ENCODE measurements around the gene LAMB2. TPM values are rescaled to one million over a fixed set of nuclear protein-coding genes. Genes with fewer than 3 reads are reported as not detected.

The LAMB2 gene
- total RNA-seq, 1 experiment from 2014 or later, result 121 TPM

DNA sequence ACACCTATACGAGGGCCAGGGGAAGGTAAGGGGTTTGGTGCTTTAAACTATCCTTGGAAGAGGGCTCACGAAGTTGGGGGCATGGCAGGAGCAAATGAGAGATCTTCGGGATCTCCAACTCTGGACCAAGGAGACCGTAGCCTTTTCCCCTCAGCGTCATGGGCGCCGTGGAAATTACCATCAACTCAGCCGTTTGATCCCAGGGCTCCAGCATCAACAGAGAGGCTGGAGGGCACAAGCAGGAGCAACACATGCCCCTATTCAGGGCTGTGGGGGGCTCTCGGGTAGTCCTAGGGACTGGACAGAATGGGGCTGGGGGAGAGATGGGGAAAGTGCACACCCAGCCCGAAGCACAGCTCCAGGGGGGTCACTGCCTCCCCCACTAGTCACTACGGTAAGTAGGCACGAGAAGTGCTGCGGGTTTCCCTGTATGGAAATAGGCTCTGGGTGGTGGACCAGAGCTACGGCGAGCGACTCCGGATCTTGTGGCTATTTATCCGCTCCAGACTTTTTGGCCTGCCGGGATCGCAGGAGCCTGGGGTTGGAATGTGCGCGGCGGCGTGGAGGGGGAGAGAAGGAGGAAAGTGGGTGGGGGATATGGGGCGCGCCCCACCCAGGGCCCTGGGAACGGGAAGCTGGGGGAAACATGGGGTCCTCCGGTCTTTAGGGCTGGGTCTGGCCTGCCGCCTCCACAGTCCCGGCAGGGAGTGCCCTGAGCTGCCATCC is 539 bp upstream of the LAMB2 start:
- H3K4me1 Mint-ChIP-seq, result peaks cover 8 to 12% of the 10 kb centered on the region in 2 experiments; a peak in 3 of 4 replicates
- peak overlapping the region; percentile 72 for H3K18ac ChIP-seq (ENCODE audit: insufficient read length, low read depth, low read length)
- TF ChIP-seq, protein P1, sequence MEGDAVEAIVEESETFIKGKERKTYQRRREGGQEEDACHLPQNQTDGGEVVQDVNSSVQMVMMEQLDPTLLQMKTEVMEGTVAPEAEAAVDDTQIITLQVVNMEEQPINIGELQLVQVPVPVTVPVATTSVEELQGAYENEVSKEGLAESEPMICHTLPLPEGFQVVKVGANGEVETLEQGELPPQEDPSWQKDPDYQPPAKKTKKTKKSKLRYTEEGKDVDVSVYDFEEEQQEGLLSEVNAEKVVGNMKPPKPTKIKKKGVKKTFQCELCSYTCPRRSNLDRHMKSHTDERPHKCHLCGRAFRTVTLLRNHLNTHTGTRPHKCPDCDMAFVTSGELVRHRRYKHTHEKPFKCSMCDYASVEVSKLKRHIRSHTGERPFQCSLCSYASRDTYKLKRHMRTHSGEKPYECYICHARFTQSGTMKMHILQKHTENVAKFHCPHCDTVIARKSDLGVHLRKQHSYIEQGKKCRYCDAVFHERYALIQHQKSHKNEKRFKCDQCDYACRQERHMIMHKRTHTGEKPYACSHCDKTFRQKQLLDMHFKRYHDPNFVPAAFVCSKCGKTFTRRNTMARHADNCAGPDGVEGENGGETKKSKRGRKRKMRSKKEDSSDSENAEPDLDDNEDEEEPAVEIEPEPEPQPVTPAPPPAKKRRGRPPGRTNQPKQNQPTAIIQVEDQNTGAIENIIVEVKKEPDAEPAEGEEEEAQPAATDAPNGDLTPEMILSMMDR (conservative IDR thresholded peaks at IDR 0.05), result no peak
- no peak overlapping the region for H2BK5ac ChIP-seq (ENCODE audit: insufficient read length, low read length)
- H3K27ac Mint-ChIP-seq, result peak overlapping the region in 2 of 3 experiments; percentile 79 to 98; a peak in 5 of 7 replicates
- H3K14ac ChIP-seq (ENCODE audit: insufficient read depth, low read length), result peak overlapping the region; percentile 88
- no peak overlapping the region for H2BK120ac ChIP-seq (ENCODE audit: low read depth, low read length, poor library complexity, severe bottlenecking)
- H4K5ac ChIP-seq (ENCODE audit: insufficient read length, low read depth, low read length), result no peak overlapping the region
- no peak overlapping the region for H4K8ac ChIP-seq (replicated peaks; ENCODE audit: insufficient read length, low read depth, low read length)
- peaks cover 2% of the 10 kb centered on the region; the same call in 1 of the 2 replicates for H3K4me1 ChIP-seq (ENCODE audit: insufficient read depth, low read length)
- peak overlapping the region; percentile 97 for H3K4me2 ChIP-seq (ENCODE audit: insufficient read depth, insufficient read length, low read length)
- peak overlapping the region; percentile 83 to 93 for H3K4me3 Mint-ChIP-seq
- H3K27me3 ChIP-seq (ENCODE audit: insufficient read depth, low read length), result no peaks in the 10 kb centered on the region
- no peaks in the 10 kb centered on the region for H3K79me2 ChIP-seq (ENCODE audit: insufficient read depth, low read length)
- H3K56ac ChIP-seq (ENCODE audit: insufficient read length, low read depth, low read length), result no peak overlapping the region
- H2AFZ ChIP-seq (ENCODE audit: low read length), result peak overlapping the region; percentile 87
- no peak overlapping the region for H4K91ac ChIP-seq (ENCODE audit: insufficient read length, low read depth, low read length)
- H3K79me1 ChIP-seq (ENCODE audit: insufficient read depth, low read depth, low read length, poor library complexity, severe bottlenecking), result no peaks in the 10 kb centered on the region
- no peak overlapping the region for H2BK20ac ChIP-seq (ENCODE audit: low read depth, low read length, poor library complexity, severe bottlenecking)
- no peak overlapping the region for H3K4ac ChIP-seq (ENCODE audit: low read depth, low read length)
- H2AK5ac ChIP-seq (ENCODE audit: insufficient read length, low read length), result no peak overlapping the region
- peak; percentile 81 for DNase-seq
- H2BK15ac ChIP-seq (ENCODE audit: low read depth, low read length), result no peak overlapping the region
- H3K36me3 Mint-ChIP-seq (ENCODE audit: insufficient read depth in 1 of 3, low read depth in 3 of 3), result peaks cover 0 to 6% (median 5%) of the 10 kb centered on the region in 3 experiments; a peak in 2 of 7 replicates
- no peak overlapping the region for H3K23ac ChIP-seq (ENCODE audit: insufficient read length, low read depth, low read length)
- peak overlapping the region; percentile 59 for H3K9ac ChIP-seq (ENCODE audit: extremely low read depth, insufficient read length, low read length)
- no peaks in the 10 kb centered on the region for H4K20me1 ChIP-seq (ENCODE audit: control insufficient read depth, insufficient read depth, insufficient read length)
- H3K23me2 ChIP-seq (ENCODE audit: insufficient read length, low read depth, low read length, poor library complexity, severe bottlenecking), result peaks cover 15% of the 10 kb centered on the region
- peaks cover 11% of the 10 kb centered on the region for H3K27me3 Mint-ChIP-seq (ENCODE audit: low read depth)
- no CpG with 5 or more reads among the region's 30 CpGs for WGBS (ENCODE audit: extremely low coverage, insufficient read length, low lambda C conversion rate)
- no peak overlapping the region for H2BK12ac ChIP-seq (ENCODE audit: insufficient read length, low read depth, low read length)
- no peaks in the 10 kb centered on the region for H3K9me3 Mint-ChIP-seq
- H3K27ac ChIP-seq (ENCODE audit: insufficient read length, low read depth, low read length), result no peak overlapping the region
- H3T11ph ChIP-seq (ENCODE audit: low read length), result no peak overlapping the region
- H3K9me3 ChIP-seq (ENCODE audit: control insufficient read depth, low read depth, low read length), result no peaks in the 10 kb centered on the region
